ENCODE results near the gene NLGN1. TPM values are rescaled to one million over a fixed set of nuclear protein-coding genes. Genes with fewer than 3 reads are reported as not detected.

Gene NLGN1
- total and polyA plus RNA-seq, 9 of the 15 experiments (the other 6 are each of a cell fraction or from before 2014, with no cell fraction given) = under 0.01 to 0.01 TPM; not detected in 7

DNA sequence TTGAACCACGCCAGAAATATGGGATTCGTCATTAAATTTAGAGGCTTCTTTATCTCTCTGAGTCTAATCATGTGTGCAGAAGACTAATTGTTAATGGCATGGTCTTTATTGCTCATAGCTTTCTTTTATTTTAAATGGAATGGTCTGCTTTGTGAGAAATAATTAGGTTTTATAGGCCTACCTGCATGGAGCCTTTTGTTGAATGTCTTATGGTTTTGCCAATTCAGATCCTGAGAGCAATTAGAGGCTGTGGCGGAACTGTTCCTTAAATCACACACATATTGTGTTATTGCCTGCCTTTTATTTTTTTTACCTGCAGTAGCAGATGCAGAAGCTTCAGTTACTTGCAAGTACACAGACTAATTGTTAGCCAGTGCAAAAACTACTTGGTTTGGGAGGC, 306.2 kb downstream of the NLGN1 start:
- H3K27me3 ChIP-seq (ENCODE audit: control insufficient read depth in 2 of 2, insufficient read depth in 2 of 2, low read length in 2 of 2) = no peaks in the 10 kb centered on the region
- ChIA-PET CTCF (ENCODE audit: low intra/inter-chr PET ratio) (no interaction called here), POLR2A (no interaction called here)
- H3K36me3 ChIP-seq (ENCODE audit: control insufficient read depth, insufficient read depth, low read length) = no peaks in the 10 kb centered on the region
- H3K4me1 ChIP-seq (replicated peaks in 1 of 2; ENCODE audit: control insufficient read depth in 2 of 2, insufficient read depth in 2 of 2, low read length in 2 of 2) = no peaks in the 10 kb centered on the region
- DNase-seq (ENCODE audit: extremely low read depth in 1 of 4, low spot score in 3 of 4) = no peak
- H3K9me3 ChIP-seq (replicated peaks; ENCODE audit: control insufficient read depth, insufficient read depth, low read depth, low read length) = no peaks in the 10 kb centered on the region; the same call in 1 of the 2 replicates
- in situ Hi-C loops (cut with MboI) (no loop called here), intact Hi-C loops (cut with micrococcal nuclease) (no loop called here)
- FAIRE-seq = no peak
- no TSS peak for BruUV-seq (replicated peaks)
- H3K4me2 ChIP-seq (ENCODE audit: insufficient read depth, low read length) = no peak overlapping the region
- no peak for ATAC-seq
- H3K79me2 ChIP-seq (ENCODE audit: control insufficient read depth, insufficient read depth, low read length) = no peaks in the 10 kb centered on the region
- no peak overlapping the region for H3K9ac ChIP-seq (ENCODE audit: insufficient read depth in 1 of 2, low read depth in 2 of 2, low read length in 2 of 2)
- WGBS (ENCODE audit: insufficient coverage, low coverage, missing lambda C conversion rate) = 2% methylated on average over 3 of the region's 3 CpGs
- H3K9me1 ChIP-seq (ENCODE audit: control insufficient read depth, insufficient read depth, low read length) = no peaks in the 10 kb centered on the region
- H3K27ac ChIP-seq (ENCODE audit: extremely low read depth, low read depth, low read length) = no peak overlapping the region
- TF ChIP-seq, protein P1, sequence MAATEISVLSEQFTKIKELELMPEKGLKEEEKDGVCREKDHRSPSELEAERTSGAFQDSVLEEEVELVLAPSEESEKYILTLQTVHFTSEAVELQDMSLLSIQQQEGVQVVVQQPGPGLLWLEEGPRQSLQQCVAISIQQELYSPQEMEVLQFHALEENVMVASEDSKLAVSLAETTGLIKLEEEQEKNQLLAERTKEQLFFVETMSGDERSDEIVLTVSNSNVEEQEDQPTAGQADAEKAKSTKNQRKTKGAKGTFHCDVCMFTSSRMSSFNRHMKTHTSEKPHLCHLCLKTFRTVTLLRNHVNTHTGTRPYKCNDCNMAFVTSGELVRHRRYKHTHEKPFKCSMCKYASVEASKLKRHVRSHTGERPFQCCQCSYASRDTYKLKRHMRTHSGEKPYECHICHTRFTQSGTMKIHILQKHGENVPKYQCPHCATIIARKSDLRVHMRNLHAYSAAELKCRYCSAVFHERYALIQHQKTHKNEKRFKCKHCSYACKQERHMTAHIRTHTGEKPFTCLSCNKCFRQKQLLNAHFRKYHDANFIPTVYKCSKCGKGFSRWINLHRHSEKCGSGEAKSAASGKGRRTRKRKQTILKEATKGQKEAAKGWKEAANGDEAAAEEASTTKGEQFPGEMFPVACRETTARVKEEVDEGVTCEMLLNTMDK (IDR thresholded peaks at IDR 0.05; ENCODE audit: borderline replicate concordance, insufficient read depth, low read depth, low read length, poor library complexity, severe bottlenecking) = no peak
- TF ChIP-seq ZNF212 (CRISPR knock-in tag; IDR thresholded peaks at IDR 0.05) (no peak), CBX5 (IDR thresholded peaks at IDR 0.05; ENCODE audit: borderline replicate concordance, low read depth) (no peak), FOXK2 (conservative IDR thresholded peaks at IDR 0.05 in 1 of 2, IDR thresholded peaks at IDR 0.05 in 1 of 2; ENCODE audit: low read depth in 2 of 2) (no peak), MEF2A (IDR thresholded peaks at IDR 0.05; ENCODE audit: control insufficient read depth, low read depth, low read length) (no peak), POU5F1 (IDR thresholded peaks at IDR 0.05; ENCODE audit: borderline replicate concordance, low read depth, low read length, partially characterized antibody) (no peak), RBM39 (optimal IDR thresholded peaks at IDR 0.05; ENCODE audit: low read depth, low read length) (no peak), NR4A1 (CRISPR knock-in tag; IDR thresholded peaks at IDR 0.05) (no peak), NR4A1 (tag; IDR thresholded peaks at IDR 0.05) (no peak)
- H3K4me3 ChIP-seq = no peak overlapping the region
- no peak overlapping the region for H2AFZ ChIP-seq (ENCODE audit: low read depth, low read length)
- no peaks in the 10 kb centered on the region for H4K20me1 ChIP-seq (replicated peaks; ENCODE audit: control insufficient read depth, insufficient read depth, low read length)
